ENCODE data around the gene ANKRD12.

- TF ChIP-seq POLR2A (IDR thresholded peaks at IDR 0.05), result no peak
- TF ChIP-seq CTCF (IDR thresholded peaks at IDR 0.05), result no peak
These were observed 31.2 kb upstream of the ANKRD12 start for GRCh38 chr18:9105420-9105819.

All from esophagus squamous epithelium (tissue), 4 donors.